Measurements from ENCODE around the gene OR2AK2. TPM values are rescaled to one million over a fixed set of nuclear protein-coding genes. Genes with fewer than 3 reads are reported as not detected.

Gene OR2AK2
- not detected in 2 replicates for total RNA-seq (ENCODE audit: low replicate concordance)

- Histone ChIP-seq H3K36me3 (no peaks in the 10 kb centered on the region), H3K4me3 (no peak within 1 kb of the TSS), H3K4me2 (no peak within 1 kb of the TSS), H3K27ac (no peak within 1 kb of the TSS), H2AFZ (replicated peaks) (no peak within 1 kb of the TSS), H3K9ac (no peak within 1 kb of the TSS), H3F3A (ENCODE audit: low read depth) (no peaks in the 10 kb centered on the region), H3K27me3 (no peaks in the 10 kb centered on the region), H3K79me2 (ENCODE audit: low read depth) (no peaks in the 10 kb centered on the region), H4K20me1 (ENCODE audit: low read depth) (no peaks in the 10 kb centered on the region), H3K9me3 (ENCODE audit: low read depth) (peaks cover 16% of the 10 kb centered on the region), H3K4me1 (no peaks in the 10 kb centered on the region)
- H3K27ac Mint-ChIP-seq: no peak within 1 kb of the TSS
- TF ChIP-seq EZH2 (IDR thresholded peaks at IDR 0.05) (no peak), CTCF (IDR thresholded peaks at IDR 0.05) (no peak), EZH2phosphoT487 (IDR thresholded peaks at IDR 0.05) (no peak)
- H3K36me3 Mint-ChIP-seq: no peaks in the 10 kb centered on the region
- no peaks in the 10 kb centered on the region for H3K4me1 Mint-ChIP-seq
- no peak within 1 kb of the TSS for H3K4me3 Mint-ChIP-seq
- DNase-seq (ENCODE audit: low spot score): no peak
- no peaks in the 10 kb centered on the region for H3K27me3 Mint-ChIP-seq (ENCODE audit: insufficient read depth, low read depth)
- H3K9me3 Mint-ChIP-seq: peaks cover 2% of the 10 kb centered on the region
Measured at GRCh38 chr1:247964933-247965332, at the start of gene OR2AK2. TSS of gene OR2AK2 (plus strand) at chr1:247965233. CDS start at chr1:247965377, 144 bp downstream.

- no peak for TF ChIP-seq EZH2 (IDR thresholded peaks at IDR 0.05)
- TF ChIP-seq CTCF (IDR thresholded peaks at IDR 0.05): no peak
- no peak for TF ChIP-seq EZH2phosphoT487 (IDR thresholded peaks at IDR 0.05)
- no peaks in the 10 kb centered on the region for H3K27me3 ChIP-seq
Measured at GRCh38 chr1:247919952-247920351, 45.1 kb upstream of the OR2AK2 start, which contains the start of gene OR2T8. TSS of gene OR2T8 (plus strand) at chr1:247920252. CDS start at chr1:247921018, 766 bp downstream.

GRCh38 chr1:247923941-247924340 is 41.1 kb upstream of the OR2AK2 start:
- H3F3A ChIP-seq (ENCODE audit: low read depth): no peaks in the 10 kb centered on the region
- Mint-ChIP-seq H3K27ac (no peak overlapping the region), H3K27me3 (ENCODE audit: insufficient read depth, low read depth) (no peaks in the 10 kb centered on the region), H3K36me3 (no peaks in the 10 kb centered on the region), H3K9me3 (peaks cover 7% of the 10 kb centered on the region), H3K4me3 (no peak overlapping the region), H3K4me1 (no peaks in the 10 kb centered on the region)
- H3K27me3 ChIP-seq: no peaks in the 10 kb centered on the region
- H3K36me3 ChIP-seq: no peaks in the 10 kb centered on the region
- no peaks in the 10 kb centered on the region for H3K79me2 ChIP-seq (ENCODE audit: low read depth)
- H3K4me2 ChIP-seq: no peak overlapping the region
- H2AFZ ChIP-seq (replicated peaks): no peak overlapping the region
- peaks cover 13% of the 10 kb centered on the region for H3K9me3 ChIP-seq (ENCODE audit: low read depth)
- no peak overlapping the region for H3K4me3 ChIP-seq
- TF ChIP-seq EZH2phosphoT487 (IDR thresholded peaks at IDR 0.05): no peak
- no peak for TF ChIP-seq EZH2 (IDR thresholded peaks at IDR 0.05)
- no peak for TF ChIP-seq CTCF (IDR thresholded peaks at IDR 0.05)
- H3K4me1 ChIP-seq: no peaks in the 10 kb centered on the region
- H3K9ac ChIP-seq: no peak overlapping the region
- no peak overlapping the region for H3K27ac ChIP-seq
- no peaks in the 10 kb centered on the region for H4K20me1 ChIP-seq (ENCODE audit: low read depth)
- DNase-seq (ENCODE audit: low spot score): no peak

More at GRCh38 chr1:247919952-247920351, 45.1 kb upstream of the OR2AK2 start, which contains the start of gene OR2T8:
- no peaks in the 10 kb centered on the region for H3K36me3 ChIP-seq
- Mint-ChIP-seq H3K4me3 (no peak within 1 kb of the TSS), H3K27me3 (ENCODE audit: insufficient read depth, low read depth) (no peaks in the 10 kb centered on the region), H3K4me1 (no peaks in the 10 kb centered on the region), H3K27ac (no peak within 1 kb of the TSS), H3K9me3 (peaks cover 7% of the 10 kb centered on the region), H3K36me3 (no peaks in the 10 kb centered on the region)
- no peaks in the 10 kb centered on the region for H3F3A ChIP-seq (ENCODE audit: low read depth)
- no peak within 1 kb of the TSS for H3K27ac ChIP-seq
- no peaks in the 10 kb centered on the region for H3K4me1 ChIP-seq
- H3K79me2 ChIP-seq (ENCODE audit: low read depth): no peaks in the 10 kb centered on the region
- peaks cover 15% of the 10 kb centered on the region for H3K9me3 ChIP-seq (ENCODE audit: low read depth)
- H4K20me1 ChIP-seq (ENCODE audit: low read depth): no peaks in the 10 kb centered on the region
- H3K9ac ChIP-seq: no peak within 1 kb of the TSS
- DNase-seq (ENCODE audit: low spot score): no peak
- no peak within 1 kb of the TSS for H2AFZ ChIP-seq (replicated peaks)
- H3K4me3 ChIP-seq: no peak within 1 kb of the TSS
- no peak within 1 kb of the TSS for H3K4me2 ChIP-seq

Data from neural progenitor cell (in vitro differentiated cells).